Endothelial cell of umbilical vein (primary cell): ENCODE data around the gene VCL. TPM values are rescaled to one million over a fixed set of nuclear protein-coding genes. Genes with fewer than 3 reads are reported as not detected.

ENCODE experiments used
- BruUV-seq: library from RNA; stranded (reverse); fragments of 400-500 nt; replicated peaks from 2 replicates; lab custom pipeline; 2021; lab: Mats Ljungman, UMichigan
- CTCF ChIA-PET: fragments of 300-600, 350-600 bp; sonication (Branson Sonifier 250); formaldehyde crosslinking; loops from one replicate; lab custom pipeline; 2021; ENCODE audit warnings: antibody characterized with exemption, inconsistent platforms; lab: Charles Lee
- POLR2A ChIA-PET: fragments of 300-600, 350-600 bp; sonication (Branson Sonifier 250); formaldehyde crosslinking; loops from one replicate; lab custom pipeline; 2021; ENCODE audit warnings: antibody characterized with exemption, inconsistent platforms; lab: Charles Lee
- DNase-seq: peaks from one replicate; pipeline ENCODE4 v3.0.0-alpha.2; 2011; ENCODE audit warnings: low read depth, low spot score
- FAIRE-seq: peaks from 2 replicates; lab custom pipeline; 2011; peaks lifted over from hg19 to GRCh38; lab: Jason Lieb, UNC
- H2AFZ ChIP-seq: 2 replicates; pipeline ENCODE4 v1.6.0; 2012; ENCODE audit warnings: low read depth, low read length, control low read depth, inconsistent platforms
- H3K27ac ChIP-seq: 2 replicates; pipeline ENCODE4 v1.5.1; 2011; ENCODE audit warnings: low read depth, mild to moderate bottlenecking, control low read depth, low read length, moderate library complexity; ENCODE audit not compliant: insufficient read depth
- H3K27me3 ChIP-seq, 2 experiments: 2 replicates each; pipeline versions ENCODE4 v1.6.0 to v1.6.1; 2011; ENCODE audit warnings: low read length in 2 of 2, mixed read lengths in 1 of 2; ENCODE audit not compliant: control insufficient read depth in 2 of 2, insufficient read depth in 2 of 2
- H3K36me3 ChIP-seq, 2 experiments: 2 replicates in 1 of 2; 3 replicates in 1 of 2; pipeline ENCODE4 v1.5.1; 2011; ENCODE audit warnings: low read length in 2 of 2, mild to moderate bottlenecking in 1 of 2, moderate library complexity in 1 of 2; ENCODE audit not compliant: control insufficient read depth in 2 of 2, insufficient read depth in 2 of 2; ENCODE audit errors: extremely low read depth in 1 of 2
- H3K4me1 ChIP-seq: 3 replicates; pipeline ENCODE4 v1.5.1; 2011; ENCODE audit warnings: mild to moderate bottlenecking, low read length; ENCODE audit not compliant: control insufficient read depth, insufficient read depth; ENCODE audit errors: extremely low read depth
- H3K4me2 ChIP-seq: 2 replicates; pipeline ENCODE4 v1.6.1; 2011; ENCODE audit warnings: low read length, control low read depth, mixed read lengths; ENCODE audit not compliant: insufficient read depth
- H3K4me3 ChIP-seq, 3 experiments: fragments of 200-600 bp in 1 of 3; sonication (generic), shearing (Covaris generic) in 1 of 3; replicated peaks in 1 of 3; 2 replicates each; pipeline ENCODE4 v1.5.1; 2011 to 2016; ENCODE audit warnings: control low read depth in 3 of 3, low read length in 3 of 3, mild to moderate bottlenecking in 2 of 3, inconsistent platforms in 1 of 3, low read depth in 1 of 3, moderate library complexity in 1 of 3; ENCODE audit not compliant: insufficient read depth in 1 of 3
- H3K79me2 ChIP-seq: 2 replicates; pipeline ENCODE4 v1.6.0; 2012; ENCODE audit warnings: low read length, inconsistent platforms; ENCODE audit not compliant: control insufficient read depth, insufficient read depth
- H3K9ac ChIP-seq: replicated peaks from 2 replicates; pipeline ENCODE3; 2011; ENCODE audit warnings: low read length, control low read depth; ENCODE audit not compliant: insufficient read depth; ENCODE audit errors: extremely low read depth
- H3K9me1 ChIP-seq: replicated peaks from 3 replicates; pipeline ENCODE4 v1.6.0; 2011; ENCODE audit warnings: mild to moderate bottlenecking, low read length; ENCODE audit not compliant: control insufficient read depth, insufficient read depth; ENCODE audit errors: extremely low read depth
- H3K9me3 ChIP-seq: replicated peaks from 2 replicates; pipeline ENCODE4 v1.5.1; 2012; ENCODE audit warnings: low read length, inconsistent platforms; ENCODE audit not compliant: control insufficient read depth, insufficient read depth
- H4K20me1 ChIP-seq: replicated peaks from 2 replicates; pipeline ENCODE3; 2011; ENCODE audit warnings: mild to moderate bottlenecking, low read length; ENCODE audit not compliant: control insufficient read depth, insufficient read depth; ENCODE audit errors: extremely low read depth
- CTCF ChIP-seq, 2 donors: IDR thresholded peaks; 1 replicate in 1 of 2; 2 replicates in 1 of 2; pipeline ENCODE4 v1.5.1; 2011; ENCODE audit warnings: low read length in 2 of 2, mild to moderate bottlenecking in 2 of 2, moderate library complexity in 2 of 2, control low read depth in 1 of 2, inconsistent platforms in 1 of 2, low read depth in 1 of 2; ENCODE audit not compliant: insufficient read depth in 1 of 2; ENCODE audit errors: extremely low read depth in 1 of 2
- EZH2 ChIP-seq: IDR thresholded peaks from 2 replicates; pipeline ENCODE4 v1.6.1; 2012; ENCODE audit warnings: borderline replicate concordance, low read depth, mild to moderate bottlenecking, moderate library complexity, low read length, inconsistent platforms; ENCODE audit not compliant: severe bottlenecking
- FOS ChIP-seq: IDR thresholded peaks from 2 replicates; pipeline ENCODE4 v1.6.1; 2011; ENCODE audit warnings: mild to moderate bottlenecking, low read length, moderate library complexity, borderline replicate concordance; ENCODE audit not compliant: insufficient read depth
- GATA2 ChIP-seq: IDR thresholded peaks from 2 replicates; pipeline ENCODE4 v1.7.0; 2011; ENCODE audit warnings: low read depth, mild to moderate bottlenecking, moderate library complexity, mixed read lengths, low read length; ENCODE audit not compliant: insufficient read length, insufficient read depth
- JUN ChIP-seq: IDR thresholded peaks from 2 replicates; pipeline ENCODE4 v1.6.1; 2011; ENCODE audit warnings: borderline replicate concordance, low read depth; ENCODE audit not compliant: insufficient read length, insufficient read depth
- MAX ChIP-seq: IDR thresholded peaks from 2 replicates; pipeline ENCODE4 v1.6.1; 2011; ENCODE audit not compliant: insufficient read depth, insufficient read length
- MYC ChIP-seq: IDR thresholded peaks from one replicate; pipeline ENCODE4 v1.6.1; 2011; ENCODE audit warnings: mild to moderate bottlenecking, low read depth, low read length
- POLR2A ChIP-seq: IDR thresholded peaks from 2 replicates; pipeline ENCODE4 v1.6.1; 2012; ENCODE audit warnings: low read depth, mild to moderate bottlenecking, control low read depth, low read length
- POLR2AphosphoS5 ChIP-seq: IDR thresholded peaks from 2 replicates; pipeline ENCODE4 v1.6.1; 2012; ENCODE audit warnings: low read depth, mild to moderate bottlenecking, control low read depth, low read length, moderate library complexity; ENCODE audit not compliant: insufficient read depth
- dilution Hi-C: fragments of 300-500 bp; cut with MboI; formaldehyde crosslinking; loops from one replicate; pipeline ENCODE4 v1.15.0; 2019; ENCODE audit warnings: low sequenced_read_pairs; ENCODE audit not compliant: extremely low pct_ligation_motif_present
- intact Hi-C: fragments of 100-400 bp; cut with micrococcal nuclease; formaldehyde crosslinking; loops from one replicate; pipeline ENCODE4 v1.10.0; 2022
- polyA plus RNA-seq, 4 experiments: library from polyadenylated mRNA; depleted of rRNA in 3 of 4; stranded (reverse) in 3 of 4; unstranded in 1 of 4; fragments of >200 nt; gene quantifications; 2 replicates each; pipeline versions ENCODE4 v1.2.1 to v1.2.3, GENCODE V29; 2011 to 2012; ENCODE audit warnings: missing spikeins in 1 of 4
- total RNA-seq: library from RNA; stranded (reverse); gene quantifications from 2 replicates; pipeline ENCODE4 v1.2.3, GENCODE V29; 2021

The VCL gene
- total and polyA plus RNA-seq, 2 donors (not counting 3 experiments of a cell fraction or from before 2014, with no cell fraction given): 95.4 to 231 TPM

GRCh38 chr10:73955719-73956118, 42.2 kb upstream of the VCL start:
- H2AFZ ChIP-seq: no peak overlapping the region
- no peaks in the 10 kb centered on the region for H3K27me3 ChIP-seq
- intact Hi-C loops: loop anchor here (2.0 to 5.0 kb wide), 3 partner anchors 42 to 125 kb away; partner anchors contain the start of gene VCL
- no peak for TF ChIP-seq POLR2AphosphoS5
- TF ChIP-seq POLR2A: no peak
- no peak for TF ChIP-seq MYC
- TF ChIP-seq EZH2: no peak
- TF ChIP-seq CTCF (IDR thresholded peaks at IDR 0.05; ENCODE audit: extremely low read depth in 1 of 2, insufficient read depth in 1 of 2, low read depth in 1 of 2, low read length in 2 of 2): no peak
- no peak for TF ChIP-seq MAX
- no peak for TF ChIP-seq FOS
- no peak for TF ChIP-seq GATA2
- no peak for TF ChIP-seq JUN
- peaks cover 10% of the 10 kb centered on the region for H3K4me1 ChIP-seq
- ChIA-PET POLR2A (interaction anchor here (0.9 kb wide), 1 partner anchor 10 kb away, joined by 5 read pairs; no protein-coding TSS in a partner anchor), CTCF (interaction anchor here (1.4 to 3.4 kb wide), 6 partner anchors 10 to 149 kb away, joined by 3 to 43 read pairs (median 6); no protein-coding TSS in a partner anchor)
- no peak overlapping the region for H3K9ac ChIP-seq
- FAIRE-seq (no peak), DNase-seq (no peak)
- H3K9me1 ChIP-seq: no peaks in the 10 kb centered on the region
- H4K20me1 ChIP-seq: no peaks in the 10 kb centered on the region
- H3K79me2 ChIP-seq: no peaks in the 10 kb centered on the region
- dilution Hi-C loops: no loop called here
- no peak overlapping the region for H3K27ac ChIP-seq
- H3K9me3 ChIP-seq: no peaks in the 10 kb centered on the region
- BruUV-seq: no TSS peak
- no peak overlapping the region for H3K4me3 ChIP-seq
- no peaks in the 10 kb centered on the region for H3K36me3 ChIP-seq
- no peak overlapping the region for H3K4me2 ChIP-seq
